K562 (cell line): ENCODE data around the gene CDT1. TPM values are rescaled to one million over a fixed set of nuclear protein-coding genes. Genes with fewer than 3 reads are reported as not detected.

Experiments
- DACH1 ChIP-seq: fragments of 450-650 bp; IDR thresholded peaks from 2 replicates; pipeline ENCODE4 v1.6.1; 2018; ENCODE audit not compliant: partially characterized antibody
- DMBX1 ChIP-seq: fragments of 250-450 bp; sonication (Bioruptor Pico); IDR thresholded peaks from 2 replicates; pipeline ENCODE4 v1.8.0; 2022; ENCODE audit warnings: inconsistent platforms, mild to moderate bottlenecking, moderate library complexity, borderline replicate concordance
- HNRNPUL1 ChIP-seq: fragments of 200-400 bp; formaldehyde crosslinking; IDR thresholded peaks from 2 replicates; pipeline ENCODE4 v1.6.1; 2017; ENCODE audit warnings: low read length
- MTA3 ChIP-seq: fragments of 450-650 bp; formaldehyde crosslinking; IDR thresholded peaks from 2 replicates; pipeline ENCODE4 v1.6.1; 2017; ENCODE audit warnings: mild to moderate bottlenecking, borderline replicate concordance
- NUFIP1 ChIP-seq: fragments of 450-650 bp; IDR thresholded peaks from 2 replicates; pipeline ENCODE4 v1.6.1; 2018; ENCODE audit not compliant: partially characterized antibody
- SIN3A ChIP-seq, 2 experiments: fragments of 150-350 bp in 1 of 2; IDR thresholded peaks; 2 replicates each; pipeline ENCODE4 v1.6.1; 2011 to 2016; ENCODE audit warnings: borderline replicate concordance in 2 of 2, low read depth in 2 of 2, low read length in 2 of 2, mild to moderate bottlenecking in 2 of 2, moderate library complexity in 2 of 2; ENCODE audit not compliant: control insufficient read depth in 1 of 2
- SMARCA5 ChIP-seq: fragments of 450-650 bp; IDR thresholded peaks from 2 replicates; pipeline ENCODE4 v1.6.1; 2016
- SMC3 ChIP-seq: conservative IDR thresholded peaks from 2 replicates; pipeline ENCODE4 v1.6.1; 2011; ENCODE audit warnings: low read depth, low read length, improper control_type of control experiment; ENCODE audit not compliant: insufficient read depth
- SPI1 ChIP-seq: IDR thresholded peaks from 2 replicates; pipeline ENCODE4 v1.6.1; 2011; ENCODE audit warnings: low read depth, low read length, control low read depth, borderline replicate concordance
- TCFL5 ChIP-seq: fragments of 250-450 bp; sonication (Bioruptor Pico); conservative IDR thresholded peaks from 2 replicates; pipeline ENCODE4 v1.6.1; 2021; ENCODE audit warnings: mild to moderate bottlenecking, moderate library complexity, matching md5 sums
- THRAP3 ChIP-seq: fragments of 450-650 bp; IDR thresholded peaks from 2 replicates; pipeline ENCODE4 v1.6.1; 2016; ENCODE audit warnings: mild to moderate bottlenecking, inconsistent platforms, borderline replicate concordance
- YY1 ChIP-seq, 3 experiments: IDR thresholded peaks; 2 replicates each; pipeline ENCODE4 v1.6.1; 2011; ENCODE audit warnings: low read length in 2 of 3, mild to moderate bottlenecking in 2 of 3, moderate library complexity in 2 of 3, borderline replicate concordance in 1 of 3, control low read depth in 1 of 3, low read depth in 1 of 3; ENCODE audit not compliant: insufficient read depth in 3 of 3, insufficient replicate concordance in 2 of 3, control insufficient read depth in 1 of 3, insufficient read length in 1 of 3; ENCODE audit errors: extremely low read depth in 1 of 3
- ZBTB17 ChIP-seq: fragments of 450-650 bp; formaldehyde crosslinking; IDR thresholded peaks from 2 replicates; pipeline ENCODE4 v1.4.0; 2020; ENCODE audit warnings: mild to moderate bottlenecking
- polyA plus RNA-seq, 8 experiments: library from polyadenylated mRNA; depleted of rRNA in 4 of 8; stranded (reverse) in 5 of 8; unstranded in 3 of 8; fragments of >200 nt; fragmentation: Nextera tagmentation in 2 of 8; fragmentation: Illumina TruSeq in 1 of 8; extraction: Ambion mirVana in 2 of 8; extraction: Trizol in 1 of 8; gene quantifications; 2 replicates each; pipeline versions ENCODE4 v1.2.1 to v1.2.3, GENCODE V29; 2011 to 2014; ENCODE audit warnings: inconsistent platforms in 1 of 8, missing spikeins in 1 of 8
- total RNA-seq, 7 experiments: library from RNA; depleted of rRNA in 6 of 7; stranded (reverse); fragments of >200 nt in 6 of 7; fragmentation: Illumina TruSeq in 2 of 7; extraction: Trizol in 2 of 7; gene quantifications; 2 replicates each; pipeline versions ENCODE4 v1.2.1 to v1.2.3, GENCODE V29; 2011 to 2021; ENCODE audit warnings: low replicate concordance in 1 of 7
- TF ChIP-seq, protein P1 (sequence below): sonication (generic); formaldehyde crosslinking; IDR thresholded peaks from 2 replicates; pipeline ENCODE4 v1.8.0; 2022; ENCODE audit warnings: mild to moderate bottlenecking, missing genetic modification reagents
- TF ChIP-seq, protein P2 (sequence below): fragments of 450-650 bp; IDR thresholded peaks from 2 replicates; pipeline ENCODE4 v1.6.1; 2016
- TF ChIP-seq, protein P3 (sequence below): fragments of 450-650 bp; formaldehyde crosslinking; IDR thresholded peaks from 2 replicates; pipeline ENCODE4 v1.4.0; 2022; ENCODE audit warnings: missing genetic modification characterization
- TF ChIP-seq, protein P4 (sequence below): sonication (generic); formaldehyde crosslinking; IDR thresholded peaks from 2 replicates; pipeline ENCODE4 v1.8.1; 2023; ENCODE audit warnings: mild to moderate bottlenecking, missing genetic modification reagents

The CDT1 gene
- total and polyA plus RNA-seq, 9 of the 15 experiments (the other 6 are each of a cell fraction or from before 2014, with no cell fraction given): 0.92 to 178 (median 14.2) TPM

DNA sequence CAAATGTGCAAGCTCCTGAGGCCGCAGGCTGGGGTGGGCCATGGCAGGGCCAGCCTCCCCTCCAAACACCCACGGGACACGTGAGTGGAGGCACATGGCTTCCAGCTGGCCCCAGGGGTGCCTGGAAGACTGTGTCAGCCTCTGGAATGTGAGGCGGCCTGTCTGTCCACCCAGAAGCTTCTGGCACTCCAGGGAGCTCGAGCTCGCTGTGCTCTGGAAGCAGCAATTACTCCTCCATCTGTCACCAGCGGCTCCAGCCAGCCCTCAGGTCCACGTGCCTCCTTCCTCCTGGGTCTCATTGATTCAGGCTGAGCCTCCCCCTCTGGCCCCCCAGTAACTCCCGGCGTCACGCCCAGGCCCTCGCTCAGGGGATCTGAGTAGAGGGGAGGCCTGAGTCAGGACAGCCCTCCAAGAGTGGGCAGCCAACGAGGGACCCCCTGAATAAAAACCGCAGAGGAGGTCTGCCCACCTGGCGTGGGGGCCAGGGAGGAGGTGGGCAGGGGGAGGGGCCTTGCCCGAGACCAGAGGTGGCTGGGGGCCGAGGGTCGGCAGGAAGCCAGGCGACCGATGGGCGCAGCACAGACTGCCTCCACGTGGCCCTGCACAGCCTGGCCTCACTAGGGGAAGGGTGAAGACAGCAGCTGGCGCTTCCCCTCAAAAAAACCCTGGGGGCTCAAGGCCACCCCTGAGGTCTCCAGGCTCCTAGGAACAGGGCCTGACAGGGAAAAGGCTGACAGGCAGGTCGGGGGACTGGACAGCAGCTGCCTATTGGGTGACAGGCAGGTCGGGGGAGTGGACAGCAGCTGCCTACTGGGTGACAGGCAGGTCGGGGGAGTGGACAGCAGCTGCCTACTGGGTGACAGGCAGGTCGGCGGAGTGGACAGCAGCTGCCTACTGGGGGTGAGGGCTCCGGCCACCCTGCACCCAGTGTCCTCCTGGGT lies 30.4 kb upstream of the CDT1 start (continued):
- TF ChIP-seq YY1 (IDR thresholded peaks at IDR 0.05; ENCODE audit: borderline replicate concordance in 1 of 3, control insufficient read depth in 1 of 3, extremely low read depth in 1 of 3, insufficient read depth in 3 of 3, insufficient read length in 1 of 3, insufficient replicate concordance in 2 of 3, low read depth in 1 of 3, low read length in 2 of 3) (no peak), DACH1 (peak; percentile 42), SPI1 (no peak), HNRNPUL1 (no peak), MTA3 (no peak), TCFL5 (CRISPR knock-in tag) (no peak), THRAP3 (no peak), ZBTB17 (peak; percentile 33; the same call in 1 of the 2 replicates), SMC3 (no peak), NUFIP1 (no peak), SMARCA5 (no peak), SIN3A (IDR thresholded peaks at IDR 0.05; ENCODE audit: borderline replicate concordance in 2 of 2, control insufficient read depth in 1 of 2, low read depth in 2 of 2, low read length in 2 of 2) (peak in 1 of 2 experiments; percentile 80; a peak in 2 of 4 replicates), DMBX1 (CRISPR knock-in tag) (peak; percentile 62; the same call in 1 of the 2 replicates)
- TF ChIP-seq, protein P1, sequence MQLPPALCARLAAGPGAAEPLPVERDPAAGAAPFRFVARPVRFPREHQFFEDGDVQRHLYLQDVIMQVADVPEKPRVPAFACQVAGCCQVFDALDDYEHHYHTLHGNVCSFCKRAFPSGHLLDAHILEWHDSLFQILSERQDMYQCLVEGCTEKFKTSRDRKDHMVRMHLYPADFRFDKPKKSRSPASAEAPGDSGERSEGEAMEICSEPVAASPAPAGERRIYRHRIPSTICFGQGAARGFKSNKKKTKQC (CRISPR knock-in tag): peak; percentile 48; the same call in 1 of the 2 replicates
- TF ChIP-seq, protein P2, sequence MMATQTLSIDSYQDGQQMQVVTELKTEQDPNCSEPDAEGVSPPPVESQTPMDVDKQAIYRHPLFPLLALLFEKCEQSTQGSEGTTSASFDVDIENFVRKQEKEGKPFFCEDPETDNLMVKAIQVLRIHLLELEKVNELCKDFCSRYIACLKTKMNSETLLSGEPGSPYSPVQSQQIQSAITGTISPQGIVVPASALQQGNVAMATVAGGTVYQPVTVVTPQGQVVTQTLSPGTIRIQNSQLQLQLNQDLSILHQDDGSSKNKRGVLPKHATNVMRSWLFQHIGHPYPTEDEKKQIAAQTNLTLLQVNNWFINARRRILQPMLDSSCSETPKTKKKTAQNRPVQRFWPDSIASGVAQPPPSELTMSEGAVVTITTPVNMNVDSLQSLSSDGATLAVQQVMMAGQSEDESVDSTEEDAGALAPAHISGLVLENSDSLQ: peak; percentile 98
- TF ChIP-seq, protein P3, sequence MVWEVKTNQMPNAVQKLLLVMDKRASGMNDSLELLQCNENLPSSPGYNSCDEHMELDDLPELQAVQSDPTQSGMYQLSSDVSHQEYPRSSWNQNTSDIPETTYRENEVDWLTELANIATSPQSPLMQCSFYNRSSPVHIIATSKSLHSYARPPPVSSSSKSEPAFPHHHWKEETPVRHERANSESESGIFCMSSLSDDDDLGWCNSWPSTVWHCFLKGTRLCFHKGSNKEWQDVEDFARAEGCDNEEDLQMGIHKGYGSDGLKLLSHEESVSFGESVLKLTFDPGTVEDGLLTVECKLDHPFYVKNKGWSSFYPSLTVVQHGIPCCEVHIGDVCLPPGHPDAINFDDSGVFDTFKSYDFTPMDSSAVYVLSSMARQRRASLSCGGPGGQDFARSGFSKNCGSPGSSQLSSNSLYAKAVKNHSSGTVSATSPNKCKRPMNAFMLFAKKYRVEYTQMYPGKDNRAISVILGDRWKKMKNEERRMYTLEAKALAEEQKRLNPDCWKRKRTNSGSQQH (CRISPR knock-in tag): peak; percentile 68; the same call in 1 of the 2 replicates
- TF ChIP-seq, protein P4, sequence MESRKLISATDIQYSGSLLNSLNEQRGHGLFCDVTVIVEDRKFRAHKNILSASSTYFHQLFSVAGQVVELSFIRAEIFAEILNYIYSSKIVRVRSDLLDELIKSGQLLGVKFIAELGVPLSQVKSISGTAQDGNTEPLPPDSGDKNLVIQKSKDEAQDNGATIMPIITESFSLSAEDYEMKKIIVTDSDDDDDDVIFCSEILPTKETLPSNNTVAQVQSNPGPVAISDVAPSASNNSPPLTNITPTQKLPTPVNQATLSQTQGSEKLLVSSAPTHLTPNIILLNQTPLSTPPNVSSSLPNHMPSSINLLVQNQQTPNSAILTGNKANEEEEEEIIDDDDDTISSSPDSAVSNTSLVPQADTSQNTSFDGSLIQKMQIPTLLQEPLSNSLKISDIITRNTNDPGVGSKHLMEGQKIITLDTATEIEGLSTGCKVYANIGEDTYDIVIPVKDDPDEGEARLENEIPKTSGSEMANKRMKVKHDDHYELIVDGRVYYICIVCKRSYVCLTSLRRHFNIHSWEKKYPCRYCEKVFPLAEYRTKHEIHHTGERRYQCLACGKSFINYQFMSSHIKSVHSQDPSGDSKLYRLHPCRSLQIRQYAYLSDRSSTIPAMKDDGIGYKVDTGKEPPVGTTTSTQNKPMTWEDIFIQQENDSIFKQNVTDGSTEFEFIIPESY: no peak
